Stomach smooth muscle (tissue), 2 donors: Measurements from ENCODE around the gene SRI.

Experiments used
- H3K27ac ChIP-seq: one replicate; pipeline ENCODE4 v1.7.0; 2013; ENCODE audit warnings: mild to moderate bottlenecking, low read length, inconsistent platforms
- H3K27me3 ChIP-seq, 2 donors: one replicate each; pipeline ENCODE4 v1.7.0; 2013; ENCODE audit warnings: low read length in 2 of 2; ENCODE audit not compliant: insufficient read depth in 2 of 2, control insufficient read depth in 1 of 2
- H3K36me3 ChIP-seq, 2 donors: one replicate each; pipeline ENCODE4 v1.7.0; 2013; ENCODE audit warnings: low read length in 2 of 2; ENCODE audit not compliant: control insufficient read depth in 2 of 2, insufficient read depth in 2 of 2
- H3K4me1 ChIP-seq: one replicate; pipeline ENCODE4 v1.7.0; 2013; ENCODE audit warnings: low read length; ENCODE audit not compliant: control insufficient read depth, insufficient read depth
- H3K4me3 ChIP-seq, 2 donors: one replicate each; pipeline ENCODE4 v1.7.0; 2013; ENCODE audit warnings: low read length in 2 of 2
- H3K9ac ChIP-seq, 2 donors: one replicate each; pipeline ENCODE4 v1.7.0; 2013; ENCODE audit warnings: low read length in 2 of 2, mild to moderate bottlenecking in 1 of 2
- H3K9me3 ChIP-seq, 2 donors: one replicate each; pipeline ENCODE4 v1.7.0; 2013; ENCODE audit warnings: low read length in 2 of 2; ENCODE audit not compliant: control insufficient read depth in 2 of 2
- donor health status: healthy.
- donor health status: Pancreatic carcinoma.

SRI gene

DNA sequence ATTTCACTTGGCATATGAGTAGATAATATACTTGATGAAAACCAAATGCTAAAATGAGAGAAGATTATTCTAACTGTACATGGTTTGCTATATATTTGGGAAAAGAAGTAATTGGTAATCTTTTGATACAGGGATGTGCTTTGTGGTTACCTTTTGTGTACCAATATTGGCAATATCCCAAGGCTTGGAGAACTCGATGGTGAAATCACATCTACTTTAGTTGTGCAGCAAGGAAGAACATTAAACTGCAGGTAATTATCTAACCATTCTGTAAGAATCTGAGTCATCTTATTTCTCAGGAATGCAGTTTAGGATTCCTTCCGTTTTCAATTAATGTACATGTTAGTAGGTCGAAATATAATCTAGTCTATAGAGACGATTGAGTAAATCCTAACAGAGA lies 64.1 kb downstream of the SRI start:
- Histone ChIP-seq H3K4me1 (no peaks in the 10 kb centered on the region), H3K27ac (no peak overlapping the region), H3K4me3 (no peak overlapping the region), H3K36me3 (no peaks in the 10 kb centered on the region), H3K27me3 (no peaks in the 10 kb centered on the region), H3K9me3 (no peaks in the 10 kb centered on the region), H3K9ac (no peak overlapping the region)
